ENCODE results near the gene CD2AP. TPM values are rescaled to one million over a fixed set of nuclear protein-coding genes. Genes with fewer than 3 reads are reported as not detected.

Gene CD2AP
- total and polyA plus RNA-seq, 4 donors: 5.7 to 22.4 (median 11.5) TPM

GRCh38 chr6:47633141-47633540 lies 155.6 kb downstream of the CD2AP start:
- Histone ChIP-seq H3K4me3 (ENCODE audit: low read depth in 1 of 3, low read length in 3 of 3) (no peak overlapping the region), H3K36me3 (ENCODE audit: control insufficient read depth in 4 of 4, insufficient read depth in 3 of 4, low read depth in 1 of 4, low read length in 3 of 4) (no peaks in the 10 kb centered on the region), H3K9me3 (ENCODE audit: control insufficient read depth in 4 of 4, low read length in 3 of 4) (no peaks in the 10 kb centered on the region), H3K27me3 (ENCODE audit: control insufficient read depth in 4 of 4, insufficient read depth in 4 of 4, low read length in 3 of 4) (no peaks in the 10 kb centered on the region), H3K9ac (ENCODE audit: low read depth in 1 of 2, low read length in 2 of 2) (no peak overlapping the region), H3K4me1 (ENCODE audit: control insufficient read depth in 4 of 4, insufficient read depth in 4 of 4, low read length in 3 of 4) (peaks cover 0 to 4% (median 0%) of the 10 kb centered on the region in 4 donors), H3K27ac (ENCODE audit: low read depth in 1 of 2, low read length in 2 of 2) (no peak overlapping the region)
- TF ChIP-seq RXRA (IDR thresholded peaks at IDR 0.05) (no peak), EGR1 (IDR thresholded peaks at IDR 0.05; ENCODE audit: low read depth in 2 of 2) (no peak), ZBTB33 (IDR thresholded peaks at IDR 0.05) (no peak)
- WGBS: 85% methylated on average over 3 of the region's 3 CpGs
- no peak for DNase-seq (ENCODE audit: low spot score)

- WGBS: 72% methylated on average over 5 of the region's 5 CpGs
- TF ChIP-seq HNF4A (conservative IDR thresholded peaks at IDR 0.05) (no peak), ZBTB33 (IDR thresholded peaks at IDR 0.05) (no peak), EGR1 (IDR thresholded peaks at IDR 0.05; ENCODE audit: low read depth in 2 of 2) (no peak), FOXA2 (IDR thresholded peaks at IDR 0.05) (no peak), REST (IDR thresholded peaks at IDR 0.05) (no peak)
- no peaks in the 10 kb centered on the region for H3K36me3 ChIP-seq (ENCODE audit: control insufficient read depth in 4 of 4, insufficient read depth in 3 of 4, low read depth in 1 of 4, low read length in 3 of 4)
- H3K4me3 ChIP-seq (ENCODE audit: low read depth in 1 of 3, low read length in 3 of 3): no peak overlapping the region
- H3K27ac ChIP-seq (ENCODE audit: low read depth in 1 of 2, low read length in 2 of 2): no peak overlapping the region
- H3K9me3 ChIP-seq (ENCODE audit: control insufficient read depth in 4 of 4, low read length in 3 of 4): no peaks in the 10 kb centered on the region
- H3K4me1 ChIP-seq (ENCODE audit: control insufficient read depth in 4 of 4, insufficient read depth in 4 of 4, low read length in 3 of 4): peaks cover 0 to 4% (median 0%) of the 10 kb centered on the region in 4 donors
- DNase-seq (ENCODE audit: low spot score): no peak
- H3K27me3 ChIP-seq (ENCODE audit: control insufficient read depth in 4 of 4, insufficient read depth in 4 of 4, low read length in 3 of 4): no peaks in the 10 kb centered on the region
- H3K9ac ChIP-seq (ENCODE audit: low read depth in 1 of 2, low read length in 2 of 2): no peak overlapping the region
Measured at GRCh38 chr6:47634210-47635047, 156.8 kb downstream of the CD2AP start.

- 66% methylated on average over 4 of the region's 4 CpGs for WGBS
- Histone ChIP-seq H3K9ac (ENCODE audit: low read depth in 1 of 2, low read length in 2 of 2) (no peak overlapping the region), H3K27me3 (ENCODE audit: control insufficient read depth in 4 of 4, insufficient read depth in 4 of 4, low read length in 3 of 4) (peaks cover 0 to 2% (median 0%) of the 10 kb centered on the region in 4 donors), H3K27ac (ENCODE audit: low read depth in 1 of 2, low read length in 2 of 2) (no peak overlapping the region), H3K4me3 (ENCODE audit: low read depth in 1 of 3, low read length in 3 of 3) (no peak overlapping the region), H3K36me3 (ENCODE audit: control insufficient read depth in 4 of 4, insufficient read depth in 3 of 4, low read depth in 1 of 4, low read length in 3 of 4) (no peaks in the 10 kb centered on the region), H3K4me1 (ENCODE audit: control insufficient read depth in 4 of 4, insufficient read depth in 4 of 4, low read length in 3 of 4) (no peaks in the 10 kb centered on the region), H3K9me3 (ENCODE audit: control insufficient read depth in 4 of 4, low read length in 3 of 4) (no peaks in the 10 kb centered on the region)
- DNase-seq (ENCODE audit: low spot score): no peak
- TF ChIP-seq GABPA (IDR thresholded peaks at IDR 0.05 in 1 of 2, conservative IDR thresholded peaks at IDR 0.05 in 1 of 2) (no peak), NR2F2 (IDR thresholded peaks at IDR 0.05) (no peak), FOXA2 (IDR thresholded peaks at IDR 0.05) (no peak), YY1 (IDR thresholded peaks at IDR 0.05) (no peak), FOXA1 (IDR thresholded peaks at IDR 0.05) (no peak), HNF4G (IDR thresholded peaks at IDR 0.05) (no peak), REST (IDR thresholded peaks at IDR 0.05) (no peak), MAX (IDR thresholded peaks at IDR 0.05) (no peak), RXRA (IDR thresholded peaks at IDR 0.05) (no peak), HNF4A (conservative IDR thresholded peaks at IDR 0.05) (no peak)
Measured at GRCh38 chr6:47646689-47647088, 169.1 kb downstream of the CD2AP start.

Data from liver (tissue), 9 donors.